NT2/D1 (cell line): ENCODE results near the gene SERAC1.

Experiments used
- SUZ12 ChIP-seq: IDR thresholded peaks from 2 replicates; pipeline ENCODE4 v1.6.1; 2011; ENCODE audit not compliant: insufficient read length, insufficient read depth; ENCODE audit errors: extremely low read depth
- YY1 ChIP-seq: IDR thresholded peaks from 2 replicates; pipeline ENCODE4 v1.6.1; 2011; ENCODE audit not compliant: insufficient read length, insufficient read depth
- ZNF274 ChIP-seq: IDR thresholded peaks from 2 replicates; pipeline ENCODE4 v1.6.1; 2011; ENCODE audit warnings: mild to moderate bottlenecking, low read depth, low read length

- no peak for TF ChIP-seq SUZ12
- TF ChIP-seq YY1 = no peak
- no peak for TF ChIP-seq ZNF274
These were observed 107.4 kb downstream of the SERAC1 start for GRCh38 chr6:158060455-158061360.
